Smooth muscle cell (in vitro differentiated cells): ENCODE data around the gene GPRC5A. TPM values are rescaled to one million over a fixed set of nuclear protein-coding genes. Genes with fewer than 3 reads are reported as not detected.

Source experiments
- DNase-seq: peaks from one replicate; lab custom pipeline; 2025; ENCODE audit not compliant: unreplicated experiment; lab: John Stamatoyannopoulos, UW
- H2AFZ ChIP-seq: fragments of 200-600 bp; sonication (generic); 2 replicates; pipeline ENCODE4 v1.6.0; 2016; ENCODE audit warnings: antibody characterized with exemption, low read depth, mild to moderate bottlenecking
- H3F3A ChIP-seq: fragments of 200-600 bp; sonication (generic); 2 replicates; pipeline ENCODE4 v1.6.0; 2017; ENCODE audit warnings: antibody characterized with exemption, low read depth
- H3K27ac ChIP-seq: fragments of 200-600 bp; sonication (generic); 2 replicates; pipeline ENCODE4 v1.5.1; 2016; ENCODE audit warnings: low read depth, mild to moderate bottlenecking
- H3K27me3 ChIP-seq: fragments of 200-600 bp; sonication (generic); 2 replicates; pipeline ENCODE4 v1.6.1; 2016; ENCODE audit warnings: low read depth, mild to moderate bottlenecking
- H3K36me3 ChIP-seq: fragments of 200-600 bp; sonication (generic); 2 replicates; pipeline ENCODE4 v1.5.1; 2016; ENCODE audit warnings: low read depth
- H3K4me1 ChIP-seq: fragments of 200-600 bp; sonication (generic); 2 replicates; pipeline ENCODE4 v1.5.1; 2016; ENCODE audit warnings: low read depth
- H3K4me2 ChIP-seq: fragments of 200-600 bp; sonication (generic); 2 replicates; pipeline ENCODE4 v1.6.0; 2016; ENCODE audit warnings: mild to moderate bottlenecking
- H3K4me3 ChIP-seq: fragments of 200-600 bp; sonication (generic); 2 replicates; pipeline ENCODE4 v1.5.1; 2016; ENCODE audit warnings: mild to moderate bottlenecking
- H3K79me2 ChIP-seq: fragments of 200-600 bp; sonication (generic); 2 replicates; pipeline ENCODE4 v1.6.0; 2016; ENCODE audit warnings: low read depth, mild to moderate bottlenecking
- H3K9ac ChIP-seq: fragments of 200-600 bp; sonication (generic); 2 replicates; pipeline ENCODE4 v1.6.0; 2016; ENCODE audit warnings: low read depth
- H3K9me3 ChIP-seq: fragments of 200-600 bp; sonication (generic); replicated peaks from 2 replicates; pipeline ENCODE4 v1.5.1; 2016; ENCODE audit warnings: low read depth
- H4K20me1 ChIP-seq: fragments of 200-600 bp; sonication (generic); 2 replicates; pipeline ENCODE4 v1.6.0; 2016; ENCODE audit warnings: low read depth
- CTCF ChIP-seq: fragments of 200-600 bp; sonication (generic); IDR thresholded peaks from 2 replicates; pipeline ENCODE4 v1.5.1; 2017; ENCODE audit warnings: borderline replicate concordance, mild to moderate bottlenecking, antibody characterized with exemption; ENCODE audit not compliant: insufficient read depth, poor library complexity, severe bottlenecking
- WGBS: methylation state at CpG from one replicate; pipeline ENCODE4 v1.1.7; 2016; ENCODE audit warnings: low lambda C conversion rate; 5-methylcytosine and 5-hydroxymethylcytosine counted together
- polyA plus RNA-seq: library from polyadenylated mRNA; unstranded; fragments of >200 nt; fragmentation: Nextera tagmentation; extraction: Ambion mirVana; gene quantifications from 2 replicates; pipeline ENCODE4 v1.2.1, GENCODE V29; 2016
- total RNA-seq: library from RNA; depleted of rRNA; stranded (reverse); fragments of >200 nt; gene quantifications from 2 replicates; pipeline ENCODE4 v1.2.3, GENCODE V29; 2014

The GPRC5A gene
- total and polyA plus RNA-seq, 2 experiments from 2014 or later, result 13.6 to 39.2 TPM

DNA sequence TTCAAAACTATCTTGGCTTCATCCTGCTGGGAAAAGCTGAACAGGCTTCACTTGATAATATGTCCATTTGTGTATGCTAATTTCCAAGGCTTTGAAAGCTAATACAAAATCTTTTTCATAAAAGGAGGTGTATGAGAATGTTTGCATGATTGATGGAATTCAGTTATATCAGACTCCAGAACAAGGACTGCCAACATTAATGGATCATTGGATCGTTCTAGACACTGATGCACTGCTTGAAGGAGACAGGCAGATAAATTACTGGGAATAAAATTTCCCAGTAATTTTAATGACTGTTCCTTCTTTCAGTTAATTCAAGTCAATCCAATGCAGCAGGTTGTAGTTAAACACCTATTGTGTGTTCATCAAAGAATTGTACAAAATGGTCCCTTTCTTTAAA lies 60.1 kb downstream of the GPRC5A start:
- H3K4me2 ChIP-seq, result no peak overlapping the region
- H2AFZ ChIP-seq, result no peak overlapping the region
- DNase-seq, result no peak
- no peak overlapping the region for H3K4me3 ChIP-seq
- H3K27me3 ChIP-seq, result no peaks in the 10 kb centered on the region
- H3K9me3 ChIP-seq, result no peaks in the 10 kb centered on the region
- no peaks in the 10 kb centered on the region for H3K36me3 ChIP-seq
- H3K27ac ChIP-seq, result no peak overlapping the region
- H3K9ac ChIP-seq, result no peak overlapping the region
- no peaks in the 10 kb centered on the region for H3K4me1 ChIP-seq
- H3K79me2 ChIP-seq, result no peaks in the 10 kb centered on the region
- no peak for TF ChIP-seq CTCF
- no peaks in the 10 kb centered on the region for H3F3A ChIP-seq
- no peaks in the 10 kb centered on the region for H4K20me1 ChIP-seq
- 100% methylated on average over 1 of the region's 1 CpG for WGBS

DNA sequence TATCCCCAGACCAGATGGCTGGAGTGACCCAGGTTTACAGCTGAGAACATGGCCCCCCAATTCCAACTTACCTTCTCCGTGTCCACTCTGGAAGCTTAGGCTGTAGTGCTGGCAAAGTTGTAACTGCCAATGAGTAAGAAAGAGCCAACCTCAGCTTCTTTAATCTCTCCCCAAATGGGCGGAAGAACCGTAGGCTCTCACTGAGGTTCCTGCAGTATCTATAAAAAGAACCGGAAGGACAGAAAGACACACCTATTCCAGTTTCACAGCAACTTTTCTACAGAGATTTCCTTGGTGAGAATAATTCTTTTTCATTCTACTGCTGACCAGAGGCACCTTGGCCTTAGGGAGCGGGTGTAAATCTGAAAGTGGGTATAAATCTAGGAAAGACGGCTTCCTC lies 60.7 kb downstream of the GPRC5A start, which contains the start of gene GPRC5D:
GPRC5D (minus strand) TSS at position 135 of the 400 bp plus-strand sequence. CDS start 1,786 bp downstream, outside the sequence.
- WGBS, result 90% methylated on average over 6 of the region's 6 CpGs
- Histone ChIP-seq H3K4me2 (no peak within 1 kb of the TSS), H3F3A (no peaks in the 10 kb centered on the region), H3K79me2 (no peaks in the 10 kb centered on the region), H2AFZ (no peak within 1 kb of the TSS), H4K20me1 (no peaks in the 10 kb centered on the region), H3K27ac (no peak within 1 kb of the TSS), H3K4me3 (no peak within 1 kb of the TSS), H3K36me3 (no peaks in the 10 kb centered on the region), H3K27me3 (no peaks in the 10 kb centered on the region), H3K9me3 (no peaks in the 10 kb centered on the region), H3K9ac (no peak within 1 kb of the TSS), H3K4me1 (no peaks in the 10 kb centered on the region)
- no peak for TF ChIP-seq CTCF
- DNase-seq, result no peak

DNA sequence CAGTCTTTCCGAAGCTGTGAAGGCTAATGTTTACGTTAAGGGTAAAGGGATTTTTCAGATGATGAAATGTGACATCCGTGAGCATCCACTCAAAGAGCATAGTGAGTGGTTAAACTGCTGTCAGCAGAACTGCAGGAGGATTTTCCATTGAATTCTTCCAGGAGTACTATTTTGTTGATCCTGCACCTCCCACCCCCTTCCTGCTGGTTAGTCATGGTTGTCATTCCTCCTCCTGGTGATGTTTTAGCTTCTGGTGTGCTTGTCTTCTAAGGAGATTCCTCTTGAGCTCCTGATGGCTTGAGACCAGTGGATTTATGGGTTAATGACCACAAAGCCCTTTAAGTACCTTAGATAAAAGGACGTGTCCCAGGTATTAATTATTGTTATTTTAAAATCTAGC lies 63.0 kb downstream of the GPRC5A start:
- Histone ChIP-seq H3K27ac (no peak overlapping the region), H3K79me2 (no peaks in the 10 kb centered on the region), H3K4me2 (no peak overlapping the region), H4K20me1 (no peaks in the 10 kb centered on the region), H3F3A (no peaks in the 10 kb centered on the region), H3K9me3 (no peaks in the 10 kb centered on the region), H3K9ac (no peak overlapping the region), H2AFZ (no peak overlapping the region), H3K4me1 (no peaks in the 10 kb centered on the region), H3K4me3 (no peak overlapping the region), H3K27me3 (no peaks in the 10 kb centered on the region), H3K36me3 (no peaks in the 10 kb centered on the region)
- 48% methylated on average over 4 of the region's 4 CpGs for WGBS
- no peak for DNase-seq
- no peak for TF ChIP-seq CTCF

DNA sequence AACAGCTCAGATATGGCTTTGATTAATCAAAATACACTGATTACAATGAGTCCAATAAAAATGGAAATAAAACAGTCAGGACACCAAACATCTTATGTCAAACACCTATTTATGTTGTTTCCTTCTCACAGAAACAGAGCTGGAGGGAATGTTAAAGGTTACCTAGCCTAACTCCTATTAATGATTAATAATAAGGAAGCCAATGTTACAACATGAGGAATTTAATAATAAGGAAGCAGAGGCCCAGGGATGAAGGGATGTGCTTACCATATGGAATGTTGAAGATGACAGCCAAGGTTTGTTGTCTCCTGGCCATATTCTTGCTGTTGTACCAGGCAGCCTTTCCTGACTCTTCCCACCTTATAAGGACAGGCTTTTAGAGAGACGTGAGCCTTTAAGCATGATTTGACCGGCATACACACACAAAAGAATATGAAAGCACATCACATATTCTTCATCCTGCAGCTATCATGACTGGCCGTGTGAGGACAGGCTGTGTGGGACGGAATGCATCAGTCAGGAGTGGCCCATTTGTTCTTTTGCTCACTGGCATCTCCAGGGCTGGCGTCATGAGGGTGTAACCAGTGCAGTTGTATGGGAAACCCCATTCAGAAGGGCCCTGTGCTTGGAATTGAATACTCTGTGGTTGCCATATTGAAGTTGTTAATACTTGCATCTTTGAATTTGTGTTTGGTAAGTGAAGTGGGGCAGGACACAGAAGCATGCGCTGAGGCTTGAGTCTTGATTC lies 63.7 kb downstream of the GPRC5A start:
- DNase-seq, result no peak
- Histone ChIP-seq H3K9me3 (no peaks in the 10 kb centered on the region), H3K9ac (no peak overlapping the region), H4K20me1 (no peaks in the 10 kb centered on the region), H3F3A (no peaks in the 10 kb centered on the region), H3K27me3 (no peaks in the 10 kb centered on the region), H2AFZ (no peak overlapping the region), H3K36me3 (no peaks in the 10 kb centered on the region), H3K4me3 (no peak overlapping the region), H3K79me2 (no peaks in the 10 kb centered on the region), H3K27ac (no peak overlapping the region), H3K4me1 (no peaks in the 10 kb centered on the region), H3K4me2 (no peak overlapping the region)
- no peak for TF ChIP-seq CTCF
- WGBS, result 96% methylated on average over 6 of the region's 6 CpGs
